HepG2 (cell line): ENCODE measurements around the gene ZKSCAN4. TPM values are rescaled to one million over a fixed set of nuclear protein-coding genes. Genes with fewer than 3 reads are reported as not detected.
A peak's percentile ranks its signal among the peaks of the same experiment; 100 is the strongest.

Experiments used
- ARID2 ChIP-seq: sonication (generic); formaldehyde crosslinking; IDR thresholded peaks from 2 replicates; pipeline ENCODE4 v1.8.1; 2022; ENCODE audit warnings: mild to moderate bottlenecking, missing genetic modification reagents, borderline replicate concordance
- KDM5B ChIP-seq: sonication (generic); formaldehyde crosslinking; IDR thresholded peaks from 2 replicates; pipeline ENCODE4 v1.4.0; 2020; ENCODE audit warnings: missing genetic modification reagents, mild to moderate bottlenecking, borderline replicate concordance
- KIAA2018 ChIP-seq: sonication (generic); formaldehyde crosslinking; IDR thresholded peaks from 2 replicates; pipeline ENCODE4 v1.5.0; 2020; ENCODE audit warnings: mild to moderate bottlenecking, missing genetic modification reagents, borderline replicate concordance
- MYNN ChIP-seq: sonication (generic); formaldehyde crosslinking; IDR thresholded peaks from 2 replicates; pipeline ENCODE4 v1.4.0; 2020; ENCODE audit warnings: mild to moderate bottlenecking, low read depth, missing genetic modification reagents
- NFRKB ChIP-seq: fragments of 450-650 bp; IDR thresholded peaks from 2 replicates; pipeline ENCODE4 v1.6.1; 2017
- NFYC ChIP-seq: IDR thresholded peaks from 2 replicates; pipeline ENCODE4 v1.6.1; 2016; ENCODE audit warnings: missing genetic modification reagents, missing compliant biosample characterization
- NKX3-1 ChIP-seq: sonication (generic); formaldehyde crosslinking; IDR thresholded peaks from 2 replicates; pipeline ENCODE4 v1.5.0; 2020; ENCODE audit warnings: missing genetic modification reagents
- PHF8 ChIP-seq: sonication (generic); formaldehyde crosslinking; IDR thresholded peaks from 2 replicates; pipeline ENCODE4 v1.5.0; 2020; ENCODE audit warnings: missing genetic modification reagents
- SMYD3 ChIP-seq: sonication (generic); formaldehyde crosslinking; IDR thresholded peaks from 2 replicates; pipeline ENCODE4 v1.8.1; 2023; ENCODE audit warnings: mild to moderate bottlenecking, missing genetic modification reagents
- STAT5B ChIP-seq: sonication (generic); formaldehyde crosslinking; IDR thresholded peaks from 2 replicates; pipeline ENCODE4 v1.4.0; 2020; ENCODE audit warnings: missing genetic modification reagents
- TAF1 ChIP-seq: sonication (generic); formaldehyde crosslinking; IDR thresholded peaks from 2 replicates; pipeline ENCODE4 v1.4.0; 2020; ENCODE audit warnings: missing genetic modification reagents
- TAF15 ChIP-seq: fragments of 200-400 bp; formaldehyde crosslinking; IDR thresholded peaks from one replicate; pipeline ENCODE4 v1.6.1; 2018; ENCODE audit warnings: mild to moderate bottlenecking, low read depth, low read length; ENCODE audit not compliant: poor library complexity, severe bottlenecking
- ZNF136 ChIP-seq: sonication (generic); formaldehyde crosslinking; IDR thresholded peaks from 2 replicates; pipeline ENCODE4 v1.8.1; 2022; ENCODE audit warnings: low read depth, mild to moderate bottlenecking, moderate library complexity, missing genetic modification reagents
- ZNF674 ChIP-seq: sonication (generic); formaldehyde crosslinking; IDR thresholded peaks from 2 replicates; pipeline ENCODE4 v1.5.0; 2020; ENCODE audit warnings: low read depth, mild to moderate bottlenecking, missing genetic modification reagents
- ZNF773 ChIP-seq: sonication (generic); formaldehyde crosslinking; IDR thresholded peaks from 2 replicates; pipeline ENCODE4 v1.4.0; 2020; ENCODE audit warnings: missing genetic modification reagents, borderline replicate concordance
- ZNF841 ChIP-seq: sonication (generic); formaldehyde crosslinking; IDR thresholded peaks from 2 replicates; pipeline ENCODE4 v1.8.1; 2023; ENCODE audit warnings: missing genetic modification reagents, borderline replicate concordance
- ZSCAN12 ChIP-seq: sonication (generic); formaldehyde crosslinking; IDR thresholded peaks from 2 replicates; pipeline ENCODE4 v1.9.0; 2021; ENCODE audit warnings: mild to moderate bottlenecking, missing genetic modification reagents
- polyA plus RNA-seq, 8 experiments: library from polyadenylated mRNA; depleted of rRNA in 3 of 8; stranded (reverse) in 7 of 8; unstranded in 1 of 8; fragments of >200 nt; fragmentation: Illumina TruSeq in 4 of 8; extraction: Trizol in 4 of 8; gene quantifications; 2 replicates each; pipeline versions ENCODE4 v1.2.1 to v1.2.3, GENCODE V29; 2011 to 2016; ENCODE audit warnings: low read depth in 4 of 8, missing spikeins in 1 of 8, mixed read lengths in 1 of 8; ENCODE audit not compliant: insufficient read depth in 1 of 8
- total RNA-seq, 5 experiments: library from RNA; depleted of rRNA; stranded (reverse); fragments of >200 nt; fragmentation: Illumina TruSeq; extraction: Trizol; gene quantifications; 2 replicates each; pipeline ENCODE4 v1.2.3, GENCODE V29; 2016; ENCODE audit warnings: low read depth in 1 of 5
- TF ChIP-seq, protein P1 (sequence below): sonication (generic); formaldehyde crosslinking; IDR thresholded peaks from 2 replicates; pipeline ENCODE4 v1.4.0; 2020; ENCODE audit warnings: low read depth, mild to moderate bottlenecking, missing genetic modification reagents
- TF ChIP-seq, protein P2 (sequence below): sonication (generic); formaldehyde crosslinking; IDR thresholded peaks from 2 replicates; pipeline ENCODE4 v1.4.0; 2020; ENCODE audit warnings: mild to moderate bottlenecking, missing genetic modification reagents

ZKSCAN4 gene
- total and polyA plus RNA-seq, 2 of the 13 experiments (the other 11 are each of a cell fraction or from before 2014, with no cell fraction given) = 2.9 to 7.8 TPM

DNA sequence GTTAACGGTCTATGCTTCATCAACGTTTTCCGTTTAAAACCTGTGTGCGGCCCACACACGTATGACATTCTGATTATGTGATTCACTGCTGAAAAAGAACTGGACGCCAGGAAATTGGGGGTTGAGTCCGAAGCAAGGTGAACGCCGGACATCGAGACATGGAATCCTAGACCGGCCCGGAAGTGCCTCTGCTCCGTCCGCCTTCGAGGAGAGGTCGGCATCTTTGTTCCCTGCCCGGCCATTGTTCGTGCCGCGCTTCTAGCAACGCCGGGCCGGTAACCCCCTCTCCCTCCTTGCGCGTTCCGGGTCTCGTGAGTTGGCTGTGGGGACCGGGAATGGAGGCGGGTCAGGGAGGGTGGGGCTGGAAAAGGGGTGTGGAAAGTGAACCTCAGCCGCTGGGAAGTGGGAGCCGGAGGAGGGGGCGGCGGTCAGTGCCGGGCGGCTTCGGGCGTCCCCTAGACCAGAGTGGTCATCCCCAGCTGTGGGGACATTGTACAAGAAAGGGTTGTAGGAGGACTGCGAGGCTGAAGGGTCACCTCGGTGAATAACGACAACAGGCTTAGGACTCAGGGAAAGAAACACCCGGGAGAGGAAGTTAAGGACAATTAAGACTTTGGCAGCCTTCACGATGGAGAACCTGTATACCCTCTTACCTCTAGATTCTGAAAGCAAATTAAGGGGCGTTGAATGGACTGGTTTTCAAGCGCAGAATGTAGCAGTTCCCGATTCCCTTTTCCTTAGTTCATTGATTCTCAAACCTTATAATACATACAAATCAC is 26.8 kb downstream of the ZKSCAN4 start, which contains the start of gene ZSCAN9 (continued):
- TF ChIP-seq, protein P1, sequence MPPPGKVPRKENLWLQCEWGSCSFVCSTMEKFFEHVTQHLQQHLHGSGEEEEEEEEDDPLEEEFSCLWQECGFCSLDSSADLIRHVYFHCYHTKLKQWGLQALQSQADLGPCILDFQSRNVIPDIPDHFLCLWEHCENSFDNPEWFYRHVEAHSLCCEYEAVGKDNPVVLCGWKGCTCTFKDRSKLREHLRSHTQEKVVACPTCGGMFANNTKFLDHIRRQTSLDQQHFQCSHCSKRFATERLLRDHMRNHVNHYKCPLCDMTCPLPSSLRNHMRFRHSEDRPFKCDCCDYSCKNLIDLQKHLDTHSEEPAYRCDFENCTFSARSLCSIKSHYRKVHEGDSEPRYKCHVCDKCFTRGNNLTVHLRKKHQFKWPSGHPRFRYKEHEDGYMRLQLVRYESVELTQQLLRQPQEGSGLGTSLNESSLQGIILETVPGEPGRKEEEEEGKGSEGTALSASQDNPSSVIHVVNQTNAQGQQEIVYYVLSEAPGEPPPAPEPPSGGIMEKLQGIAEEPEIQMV = peak; percentile 97
- no peak for TF ChIP-seq ZNF674 (CRISPR knock-in tag)
- TF ChIP-seq SMYD3 (CRISPR knock-in tag) = peak; percentile 93
- TF ChIP-seq PHF8 = peak; percentile 95
- TF ChIP-seq NKX3-1 (CRISPR knock-in tag) = no peak
- TF ChIP-seq NFRKB = no peak; the same call in 1 of the 2 replicates
- 0 out of 2 replicates have a peak, but pooled peaks have one; percentile 51 for TF ChIP-seq STAT5B (CRISPR knock-in tag)
- TF ChIP-seq KIAA2018 (CRISPR knock-in tag) = no peak
- TF ChIP-seq ZNF773 (CRISPR knock-in tag) = peak; percentile 19; the same call in 1 of the 2 replicates
- no peak for TF ChIP-seq ZNF136
- peak; percentile 91 for TF ChIP-seq TAF1 (CRISPR knock-in tag)
- no peak for TF ChIP-seq ZNF841 (CRISPR knock-in tag)
- TF ChIP-seq, protein P2, sequence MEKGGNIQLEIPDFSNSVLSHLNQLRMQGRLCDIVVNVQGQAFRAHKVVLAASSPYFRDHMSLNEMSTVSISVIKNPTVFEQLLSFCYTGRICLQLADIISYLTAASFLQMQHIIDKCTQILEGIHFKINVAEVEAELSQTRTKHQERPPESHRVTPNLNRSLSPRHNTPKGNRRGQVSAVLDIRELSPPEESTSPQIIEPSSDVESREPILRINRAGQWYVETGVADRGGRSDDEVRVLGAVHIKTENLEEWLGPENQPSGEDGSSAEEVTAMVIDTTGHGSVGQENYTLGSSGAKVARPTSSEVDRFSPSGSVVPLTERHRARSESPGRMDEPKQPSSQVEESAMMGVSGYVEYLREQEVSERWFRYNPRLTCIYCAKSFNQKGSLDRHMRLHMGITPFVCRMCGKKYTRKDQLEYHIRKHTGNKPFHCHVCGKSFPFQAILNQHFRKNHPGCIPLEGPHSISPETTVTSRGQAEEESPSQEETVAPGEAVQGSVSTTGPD (CRISPR knock-in tag) = no peak
- TF ChIP-seq ARID2 (CRISPR knock-in tag) = peak; percentile 91; the same call in 1 of the 2 replicates
- TF ChIP-seq TAF15 = peak; percentile 63
- 0 out of 2 replicates have a peak, but pooled peaks have one; percentile 86 for TF ChIP-seq MYNN (CRISPR knock-in tag)
- TF ChIP-seq NFYC (CRISPR knock-in tag) = 0 out of 2 replicates have a peak, but pooled peaks have one; percentile 19
- peak; percentile 95; the same call in 1 of the 2 replicates for TF ChIP-seq KDM5B (CRISPR knock-in tag)
- no peak for TF ChIP-seq ZSCAN12
